PC-3 (cell line): Measurements from ENCODE around the gene FLNC.

Experiments used
- EZH2 ChIP-seq: fragments of 300-600 bp; sonication (generic); IDR thresholded peaks from one replicate; pipeline ENCODE4 v1.6.1; 2017; ENCODE audit warnings: antibody characterized with exemption, mild to moderate bottlenecking, low read length; ENCODE audit not compliant: unreplicated experiment
- EZH2phosphoT487 ChIP-seq: fragments of 300-600 bp; sonication (generic); IDR thresholded peaks from 2 replicates; pipeline ENCODE4 v1.6.1; 2018; ENCODE audit warnings: mild to moderate bottlenecking, antibody characterized with exemption, low read length, borderline replicate concordance
- TF ChIP-seq, protein P1 (sequence below): fragments of 300-600 bp; sonication (generic); conservative IDR thresholded peaks from 2 replicates; pipeline ENCODE4 v1.5.1; 2017; ENCODE audit warnings: antibody characterized with exemption, low read depth, mild to moderate bottlenecking, low read length

DNA sequence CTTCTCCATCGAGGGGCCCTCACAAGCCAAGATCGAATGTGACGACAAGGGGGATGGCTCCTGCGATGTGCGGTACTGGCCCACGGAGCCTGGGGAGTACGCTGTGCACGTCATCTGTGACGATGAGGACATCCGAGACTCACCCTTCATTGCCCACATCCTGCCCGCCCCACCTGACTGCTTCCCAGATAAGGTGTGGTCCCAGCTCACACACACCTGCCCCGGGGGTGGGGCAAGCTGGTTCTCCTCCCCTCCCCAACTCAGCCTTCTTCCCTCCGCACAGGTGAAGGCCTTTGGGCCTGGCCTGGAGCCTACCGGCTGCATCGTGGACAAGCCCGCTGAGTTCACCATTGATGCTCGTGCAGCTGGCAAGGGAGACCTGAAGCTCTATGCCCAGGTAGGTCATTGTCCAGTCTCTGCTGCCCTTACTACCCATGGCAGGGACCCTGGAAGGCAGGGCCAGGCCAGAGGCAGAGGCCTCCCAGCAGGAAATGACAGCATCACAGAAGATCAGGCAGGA is 11.0 kb downstream of the FLNC start:
- TF ChIP-seq, protein P1, sequence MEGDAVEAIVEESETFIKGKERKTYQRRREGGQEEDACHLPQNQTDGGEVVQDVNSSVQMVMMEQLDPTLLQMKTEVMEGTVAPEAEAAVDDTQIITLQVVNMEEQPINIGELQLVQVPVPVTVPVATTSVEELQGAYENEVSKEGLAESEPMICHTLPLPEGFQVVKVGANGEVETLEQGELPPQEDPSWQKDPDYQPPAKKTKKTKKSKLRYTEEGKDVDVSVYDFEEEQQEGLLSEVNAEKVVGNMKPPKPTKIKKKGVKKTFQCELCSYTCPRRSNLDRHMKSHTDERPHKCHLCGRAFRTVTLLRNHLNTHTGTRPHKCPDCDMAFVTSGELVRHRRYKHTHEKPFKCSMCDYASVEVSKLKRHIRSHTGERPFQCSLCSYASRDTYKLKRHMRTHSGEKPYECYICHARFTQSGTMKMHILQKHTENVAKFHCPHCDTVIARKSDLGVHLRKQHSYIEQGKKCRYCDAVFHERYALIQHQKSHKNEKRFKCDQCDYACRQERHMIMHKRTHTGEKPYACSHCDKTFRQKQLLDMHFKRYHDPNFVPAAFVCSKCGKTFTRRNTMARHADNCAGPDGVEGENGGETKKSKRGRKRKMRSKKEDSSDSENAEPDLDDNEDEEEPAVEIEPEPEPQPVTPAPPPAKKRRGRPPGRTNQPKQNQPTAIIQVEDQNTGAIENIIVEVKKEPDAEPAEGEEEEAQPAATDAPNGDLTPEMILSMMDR: no peak
- TF ChIP-seq EZH2 (no peak), EZH2phosphoT487 (no peak)
